Panc1 (cell line): Measurements from ENCODE around the gene C6orf89.

Source experiments
- POLR2AphosphoS5 ChIP-seq: IDR thresholded peaks from 2 replicates; pipeline ENCODE4 v1.6.1; 2012; ENCODE audit warnings: mild to moderate bottlenecking, low read depth, low read length, moderate library complexity
- TF ChIP-seq, protein P1 (sequence below): fragments of 450-650 bp; IDR thresholded peaks from 2 replicates; pipeline ENCODE4 v1.5.1; 2017; ENCODE audit warnings: mild to moderate bottlenecking
- TF ChIP-seq, protein P2 (sequence below), 2 experiments: IDR thresholded peaks; 2 replicates each; pipeline ENCODE4 v1.6.1; 2011 to 2012; ENCODE audit warnings: low read depth in 2 of 2, control low read depth in 1 of 2, low read length in 1 of 2, mild to moderate bottlenecking in 1 of 2, moderate library complexity in 1 of 2; ENCODE audit not compliant: insufficient read depth in 1 of 2

DNA sequence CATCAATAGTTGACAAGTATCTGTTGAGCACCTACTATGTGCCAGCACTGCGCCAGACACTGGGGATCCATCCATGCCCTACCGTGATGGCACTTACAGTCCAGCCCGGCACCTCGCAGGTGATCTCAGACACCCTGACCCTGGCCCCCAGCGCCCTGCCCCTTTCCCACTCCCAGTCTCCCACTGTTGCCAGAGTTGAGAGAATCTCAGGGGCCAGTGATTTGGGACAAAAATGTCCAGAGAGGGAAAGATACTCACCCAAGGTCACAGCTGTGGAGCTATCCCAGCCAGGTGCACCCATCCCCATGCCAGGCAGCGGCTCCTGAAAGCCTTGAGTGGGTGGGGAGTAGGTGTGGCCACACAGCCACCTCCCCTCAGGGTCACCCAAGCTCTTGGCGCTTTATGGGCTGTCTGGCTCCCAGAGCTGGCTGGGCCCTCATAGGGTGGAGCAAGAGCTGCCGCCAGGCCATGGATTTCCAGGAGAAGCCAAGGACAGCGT lies 72.1 kb downstream of the C6orf89 start:
- TF ChIP-seq, protein P1, sequence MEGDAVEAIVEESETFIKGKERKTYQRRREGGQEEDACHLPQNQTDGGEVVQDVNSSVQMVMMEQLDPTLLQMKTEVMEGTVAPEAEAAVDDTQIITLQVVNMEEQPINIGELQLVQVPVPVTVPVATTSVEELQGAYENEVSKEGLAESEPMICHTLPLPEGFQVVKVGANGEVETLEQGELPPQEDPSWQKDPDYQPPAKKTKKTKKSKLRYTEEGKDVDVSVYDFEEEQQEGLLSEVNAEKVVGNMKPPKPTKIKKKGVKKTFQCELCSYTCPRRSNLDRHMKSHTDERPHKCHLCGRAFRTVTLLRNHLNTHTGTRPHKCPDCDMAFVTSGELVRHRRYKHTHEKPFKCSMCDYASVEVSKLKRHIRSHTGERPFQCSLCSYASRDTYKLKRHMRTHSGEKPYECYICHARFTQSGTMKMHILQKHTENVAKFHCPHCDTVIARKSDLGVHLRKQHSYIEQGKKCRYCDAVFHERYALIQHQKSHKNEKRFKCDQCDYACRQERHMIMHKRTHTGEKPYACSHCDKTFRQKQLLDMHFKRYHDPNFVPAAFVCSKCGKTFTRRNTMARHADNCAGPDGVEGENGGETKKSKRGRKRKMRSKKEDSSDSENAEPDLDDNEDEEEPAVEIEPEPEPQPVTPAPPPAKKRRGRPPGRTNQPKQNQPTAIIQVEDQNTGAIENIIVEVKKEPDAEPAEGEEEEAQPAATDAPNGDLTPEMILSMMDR, result no peak
- TF ChIP-seq, protein P2, sequence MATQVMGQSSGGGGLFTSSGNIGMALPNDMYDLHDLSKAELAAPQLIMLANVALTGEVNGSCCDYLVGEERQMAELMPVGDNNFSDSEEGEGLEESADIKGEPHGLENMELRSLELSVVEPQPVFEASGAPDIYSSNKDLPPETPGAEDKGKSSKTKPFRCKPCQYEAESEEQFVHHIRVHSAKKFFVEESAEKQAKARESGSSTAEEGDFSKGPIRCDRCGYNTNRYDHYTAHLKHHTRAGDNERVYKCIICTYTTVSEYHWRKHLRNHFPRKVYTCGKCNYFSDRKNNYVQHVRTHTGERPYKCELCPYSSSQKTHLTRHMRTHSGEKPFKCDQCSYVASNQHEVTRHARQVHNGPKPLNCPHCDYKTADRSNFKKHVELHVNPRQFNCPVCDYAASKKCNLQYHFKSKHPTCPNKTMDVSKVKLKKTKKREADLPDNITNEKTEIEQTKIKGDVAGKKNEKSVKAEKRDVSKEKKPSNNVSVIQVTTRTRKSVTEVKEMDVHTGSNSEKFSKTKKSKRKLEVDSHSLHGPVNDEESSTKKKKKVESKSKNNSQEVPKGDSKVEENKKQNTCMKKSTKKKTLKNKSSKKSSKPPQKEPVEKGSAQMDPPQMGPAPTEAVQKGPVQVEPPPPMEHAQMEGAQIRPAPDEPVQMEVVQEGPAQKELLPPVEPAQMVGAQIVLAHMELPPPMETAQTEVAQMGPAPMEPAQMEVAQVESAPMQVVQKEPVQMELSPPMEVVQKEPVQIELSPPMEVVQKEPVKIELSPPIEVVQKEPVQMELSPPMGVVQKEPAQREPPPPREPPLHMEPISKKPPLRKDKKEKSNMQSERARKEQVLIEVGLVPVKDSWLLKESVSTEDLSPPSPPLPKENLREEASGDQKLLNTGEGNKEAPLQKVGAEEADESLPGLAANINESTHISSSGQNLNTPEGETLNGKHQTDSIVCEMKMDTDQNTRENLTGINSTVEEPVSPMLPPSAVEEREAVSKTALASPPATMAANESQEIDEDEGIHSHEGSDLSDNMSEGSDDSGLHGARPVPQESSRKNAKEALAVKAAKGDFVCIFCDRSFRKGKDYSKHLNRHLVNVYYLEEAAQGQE (IDR thresholded peaks at IDR 0.05; ENCODE audit: insufficient read depth in 1 of 2, low read depth in 2 of 2, low read length in 1 of 2), result no peak
- TF ChIP-seq POLR2AphosphoS5, result no peak
